NB4 (cell line): Measurements from ENCODE around the gene ZBP1.

Experiments
- MYC ChIP-seq: IDR thresholded peaks from 2 replicates; pipeline ENCODE4 v1.6.1; 2011; ENCODE audit warnings: low read depth, low read length
- POLR2A ChIP-seq: IDR thresholded peaks from 2 replicates; pipeline ENCODE4 v1.6.1; 2011; ENCODE audit warnings: mild to moderate bottlenecking; ENCODE audit not compliant: insufficient read length; ENCODE audit errors: extremely low read depth
- TF ChIP-seq, protein P1 (sequence below): IDR thresholded peaks from one replicate; pipeline ENCODE4 v1.5.1; 2012; ENCODE audit warnings: low read depth, low read length
- TF ChIP-seq, protein P2 (sequence below): IDR thresholded peaks from 2 replicates; pipeline ENCODE4 v1.6.1; 2011; ENCODE audit warnings: low read depth, low read length

DNA sequence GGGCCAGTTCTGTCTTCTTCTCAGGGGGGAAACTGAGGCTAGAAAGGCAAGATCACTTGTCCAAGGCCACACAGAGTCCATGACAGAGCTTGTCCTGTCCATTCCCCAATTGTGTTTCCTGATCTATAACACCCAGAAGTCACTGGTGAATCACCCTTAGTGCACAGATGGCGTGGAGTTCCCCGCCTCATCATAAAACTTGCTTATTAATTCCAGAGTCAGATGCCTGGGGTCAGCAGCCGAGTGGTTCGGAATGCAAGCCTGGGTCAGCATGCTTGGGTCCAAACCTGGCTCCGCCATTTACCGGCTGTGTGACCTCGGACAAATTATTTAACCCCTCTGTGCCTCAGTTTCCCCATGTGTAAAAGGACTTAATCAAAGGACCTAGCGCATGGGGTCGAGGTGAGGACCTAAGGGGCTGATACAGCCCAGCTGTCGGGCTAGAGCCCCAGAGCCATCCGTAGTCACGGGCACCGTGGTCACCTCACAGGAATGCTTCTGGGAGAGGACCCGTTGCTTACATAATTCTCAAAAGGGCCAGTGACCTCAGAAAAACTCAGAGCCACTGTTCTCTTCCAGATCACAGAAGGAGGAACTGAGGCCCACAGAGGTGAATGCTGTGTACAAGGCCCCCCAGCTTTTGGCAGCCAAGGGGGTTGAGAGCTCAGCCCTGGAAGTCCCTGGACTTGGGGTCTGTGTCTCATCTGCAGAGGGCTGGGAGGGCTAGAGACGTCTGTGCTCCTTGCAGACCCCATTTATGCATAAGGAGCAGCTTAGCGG is 1.4 kb upstream of the ZBP1 start:
- TF ChIP-seq, protein P1, sequence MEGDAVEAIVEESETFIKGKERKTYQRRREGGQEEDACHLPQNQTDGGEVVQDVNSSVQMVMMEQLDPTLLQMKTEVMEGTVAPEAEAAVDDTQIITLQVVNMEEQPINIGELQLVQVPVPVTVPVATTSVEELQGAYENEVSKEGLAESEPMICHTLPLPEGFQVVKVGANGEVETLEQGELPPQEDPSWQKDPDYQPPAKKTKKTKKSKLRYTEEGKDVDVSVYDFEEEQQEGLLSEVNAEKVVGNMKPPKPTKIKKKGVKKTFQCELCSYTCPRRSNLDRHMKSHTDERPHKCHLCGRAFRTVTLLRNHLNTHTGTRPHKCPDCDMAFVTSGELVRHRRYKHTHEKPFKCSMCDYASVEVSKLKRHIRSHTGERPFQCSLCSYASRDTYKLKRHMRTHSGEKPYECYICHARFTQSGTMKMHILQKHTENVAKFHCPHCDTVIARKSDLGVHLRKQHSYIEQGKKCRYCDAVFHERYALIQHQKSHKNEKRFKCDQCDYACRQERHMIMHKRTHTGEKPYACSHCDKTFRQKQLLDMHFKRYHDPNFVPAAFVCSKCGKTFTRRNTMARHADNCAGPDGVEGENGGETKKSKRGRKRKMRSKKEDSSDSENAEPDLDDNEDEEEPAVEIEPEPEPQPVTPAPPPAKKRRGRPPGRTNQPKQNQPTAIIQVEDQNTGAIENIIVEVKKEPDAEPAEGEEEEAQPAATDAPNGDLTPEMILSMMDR = no peak
- TF ChIP-seq POLR2A = no peak
- TF ChIP-seq MYC = no peak
- TF ChIP-seq, protein P2, sequence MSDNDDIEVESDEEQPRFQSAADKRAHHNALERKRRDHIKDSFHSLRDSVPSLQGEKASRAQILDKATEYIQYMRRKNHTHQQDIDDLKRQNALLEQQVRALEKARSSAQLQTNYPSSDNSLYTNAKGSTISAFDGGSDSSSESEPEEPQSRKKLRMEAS = no peak
